GM12875 (cell line): ENCODE results near the gene MORN4.
"Not testable (repeated sequence)": the region's sequence is repeated elsewhere in the genome, so short reads cannot be mapped to it uniquely, and the experiment has no call there.

Experiments used
- H3K4me3 ChIP-seq: one replicate; pipeline ENCODE4 v1.5.1; 2011; ENCODE audit warnings: low read depth, low read length, control low read depth
- CTCF ChIP-seq: IDR thresholded peaks from 2 replicates; pipeline ENCODE4 v1.5.1; 2011; ENCODE audit warnings: low read depth, mild to moderate bottlenecking, control low read depth, inconsistent platforms, low read length, moderate library complexity, borderline replicate concordance; ENCODE audit not compliant: insufficient read depth

The MORN4 gene

DNA sequence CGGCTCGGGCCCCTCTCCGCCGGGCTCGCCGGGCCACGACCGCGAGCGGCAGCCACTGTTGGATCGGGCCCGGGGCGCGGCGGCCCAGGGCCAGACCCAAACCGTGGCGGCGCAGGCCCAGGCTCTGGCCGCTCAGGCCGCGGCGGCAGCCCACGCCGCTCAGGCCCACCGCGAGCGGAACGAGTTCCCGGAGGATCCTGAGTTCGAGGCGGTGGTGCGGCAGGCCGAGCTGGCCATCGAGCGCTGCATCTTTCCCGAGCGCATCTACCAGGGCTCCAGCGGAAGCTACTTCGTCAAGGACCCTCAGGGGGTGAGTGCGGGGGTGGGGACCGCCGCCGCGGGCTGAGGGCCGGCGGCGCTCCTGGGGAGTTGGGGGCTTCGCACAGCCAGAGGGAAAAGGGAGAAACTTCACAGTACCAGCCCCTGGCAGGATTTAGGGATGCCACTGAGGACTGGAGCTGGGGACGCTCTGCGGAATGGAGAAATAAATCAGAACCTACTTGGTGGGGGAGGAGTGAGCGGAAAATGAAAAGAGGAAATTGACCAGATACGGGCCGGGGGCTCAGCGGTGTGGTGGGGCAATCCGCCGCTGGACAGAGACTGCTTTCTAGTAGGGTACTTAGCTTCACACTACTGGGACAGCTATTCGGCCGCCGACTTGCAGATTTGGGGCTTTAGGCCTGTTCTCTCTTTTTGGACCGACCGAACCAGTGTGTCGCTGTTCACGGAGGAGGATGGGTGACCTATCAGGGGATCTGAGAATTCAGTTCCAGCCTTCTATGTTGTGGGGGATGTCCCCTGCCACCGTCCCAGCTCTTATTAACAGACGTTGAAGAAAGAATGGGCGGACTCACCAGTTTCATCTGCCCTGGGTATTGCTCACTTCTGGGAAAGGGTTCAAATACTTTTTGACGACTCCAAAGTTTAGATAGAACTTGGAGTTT, 7.8 kb upstream of the MORN4 start:
- no peak for TF ChIP-seq CTCF
- H3K4me3 ChIP-seq, result peak overlapping the region; percentile 89

DNA sequence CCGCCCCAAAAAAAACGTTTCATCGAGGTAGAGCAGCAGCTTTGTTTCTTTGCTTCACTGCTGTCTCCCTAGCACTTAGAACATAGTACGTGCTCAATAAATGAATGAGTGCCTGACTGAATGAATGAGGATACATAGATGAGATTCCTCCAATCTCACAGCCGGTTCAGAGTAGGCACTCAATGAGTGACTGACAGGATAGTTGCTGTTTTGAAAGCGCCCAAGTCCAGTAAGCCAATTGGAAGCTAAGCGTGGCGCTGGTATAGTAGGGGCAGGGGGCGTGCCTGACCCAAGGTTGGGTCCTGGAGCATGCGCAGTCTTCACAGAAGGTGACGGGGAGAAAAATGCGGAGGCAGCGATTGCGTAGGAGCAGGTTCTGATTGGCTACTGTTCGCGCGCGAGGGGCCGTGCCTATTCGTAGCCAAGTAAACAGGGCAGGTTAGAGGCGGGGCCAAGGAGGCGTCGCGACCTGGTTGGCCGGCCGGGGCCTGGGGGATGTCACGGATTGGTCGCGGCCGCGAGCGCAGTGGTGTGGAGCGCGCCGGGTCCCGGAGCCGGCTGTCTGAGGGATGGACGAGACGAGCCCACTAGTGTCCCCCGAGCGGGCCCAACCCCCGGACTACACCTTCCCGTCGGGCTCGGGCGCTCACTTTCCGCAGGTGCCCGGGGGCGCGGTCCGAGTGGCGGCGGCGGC, 7.0 kb upstream of the MORN4 start, which contains the start of gene PI4K2A:
PI4K2A (plus strand) TSS at position 498 of the 694 bp plus-strand sequence; CDS start at position 570, 72 bp downstream.
- TF ChIP-seq CTCF, result no peak
- H3K4me3 ChIP-seq, result peak within 1 kb of the TSS; percentile 89

GRCh38 chr10:97639090-97639489, 5.8 kb upstream of the MORN4 start:
- H3K4me3 ChIP-seq, result not testable (repeated sequence)

DNA sequence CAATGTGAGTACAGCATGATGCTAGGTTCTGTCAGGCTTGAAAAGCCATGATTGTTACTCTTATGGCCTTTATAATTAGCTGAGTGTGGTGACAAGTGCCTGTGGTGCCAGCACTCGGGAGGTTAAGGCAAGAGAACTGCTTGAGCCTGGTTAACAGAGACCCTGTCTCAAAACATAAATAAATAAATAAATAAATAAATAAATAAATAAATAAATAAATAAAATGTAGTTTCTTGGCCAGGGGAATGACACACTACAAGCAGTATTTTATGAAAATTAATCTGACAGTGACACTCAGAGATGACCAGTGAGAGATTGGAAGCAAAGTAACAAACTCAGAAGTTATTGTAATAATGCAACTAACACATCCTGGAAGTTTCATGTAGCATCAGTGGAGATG, 2.3 kb upstream of the MORN4 start:
- H3K4me3 ChIP-seq, result no peak overlapping the region
- no peak for TF ChIP-seq CTCF

- no peak for TF ChIP-seq CTCF
- no peak overlapping the region for H3K4me3 ChIP-seq
Measured at GRCh38 chr10:97633921-97634320, 621 bp upstream of the MORN4 start.

DNA sequence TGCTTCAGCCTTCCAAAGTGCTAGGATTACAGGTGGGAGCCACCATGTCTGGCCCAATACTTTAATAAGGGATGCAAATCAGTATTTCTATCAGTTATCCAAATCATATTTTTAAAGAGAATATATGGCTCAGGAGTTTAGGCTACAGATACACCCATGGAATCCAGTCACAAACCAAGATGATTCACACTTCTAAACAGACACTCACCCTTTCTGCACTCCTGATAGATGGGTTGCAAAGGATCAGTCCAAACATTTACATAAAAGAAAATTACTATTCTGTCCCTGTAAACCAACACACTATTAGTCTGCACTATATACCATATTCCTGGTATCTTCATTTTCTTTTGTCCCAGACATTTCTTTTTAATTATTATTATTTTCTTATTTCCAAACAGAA, 2.2 kb downstream of the MORN4 start:
- H3K4me3 ChIP-seq, result no peak overlapping the region
- no peak for TF ChIP-seq CTCF

DNA sequence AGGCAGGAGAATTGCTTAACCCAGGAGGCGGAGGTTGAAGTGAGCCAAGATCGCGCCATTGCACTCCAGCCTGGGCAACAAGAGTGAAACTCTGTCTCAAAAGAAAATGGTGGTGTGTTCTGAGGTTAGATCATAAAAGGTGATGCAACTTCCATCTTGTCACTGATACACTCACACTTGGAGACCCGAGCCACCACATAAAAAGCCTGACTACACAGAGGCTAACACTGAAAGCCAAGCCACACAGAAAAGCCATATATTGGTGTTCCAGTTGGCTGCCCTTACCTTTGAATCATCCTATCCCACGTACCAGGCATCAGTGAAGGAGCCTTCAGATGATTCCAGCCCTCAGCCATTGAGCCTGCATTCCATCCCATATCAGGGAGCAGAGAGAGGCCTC, 4.0 kb downstream of the MORN4 start:
- TF ChIP-seq CTCF, result no peak
- no peak overlapping the region for H3K4me3 ChIP-seq
